NOMO-1 treated with dmso at 0.1 percent for 144 hours (cell line): Measurements from ENCODE around the gene HCFC1.

Experiments used
- DNase-seq: peaks from one replicate; lab custom pipeline; 2025; ENCODE audit not compliant: unreplicated experiment; lab: John Stamatoyannopoulos, UW

HCFC1 gene

GRCh38 chrX:153959649-153960048, 12.0 kb downstream of the HCFC1 start:
- no peak for DNase-seq

- no peak for DNase-seq
These were observed 13.0 kb downstream of the HCFC1 start for GRCh38 chrX:153958605-153959004.

GRCh38 chrX:153957224-153957623, 14.4 kb downstream of the HCFC1 start:
- no peak for DNase-seq

GRCh38 chrX:153956044-153956907, 15.3 kb downstream of the HCFC1 start:
- no peak for DNase-seq

- no peak for DNase-seq
These were observed 16.3 kb downstream of the HCFC1 start for GRCh38 chrX:153955228-153955732.

- no peak for DNase-seq
These were observed 16.9 kb downstream of the HCFC1 start for GRCh38 chrX:153954558-153955227.

- DNase-seq = no peak
These were observed 17.6 kb downstream of the HCFC1 start for GRCh38 chrX:153953892-153954557.

GRCh38 chrX:153953342-153953830, 18.2 kb downstream of the HCFC1 start:
- DNase-seq = peak; percentile 34

GRCh38 chrX:153952373-153953026, 19.1 kb downstream of the HCFC1 start:
- no peak for DNase-seq

- no peak for DNase-seq
These were observed 19.8 kb downstream of the HCFC1 start for GRCh38 chrX:153951683-153952372.

- DNase-seq = no peak
These were observed 21.5 kb downstream of the HCFC1 start for GRCh38 chrX:153950127-153950526.

- DNase-seq = no peak
These were observed 22.5 kb downstream of the HCFC1 start for GRCh38 chrX:153948847-153949805.

- no peak for DNase-seq
These were observed 23.6 kb downstream of the HCFC1 start for GRCh38 chrX:153948002-153948466.

- DNase-seq = peak; percentile 34
These were observed 24.4 kb downstream of the HCFC1 start for GRCh38 chrX:153947009-153947769.

- no peak for DNase-seq
These were observed 25.4 kb downstream of the HCFC1 start for GRCh38 chrX:153945956-153946943.

- no peak for DNase-seq
These were observed 26.8 kb downstream of the HCFC1 start for GRCh38 chrX:153944800-153945150.

- DNase-seq = no peak
These were observed 27.3 kb downstream of the HCFC1 start, which contains the start of gene RENBP for GRCh38 chrX:153944140-153944799. RENBP (minus strand) TSS chrX:153944643; CDS start chrX:153944610, 33 bp downstream.
